H1 (cell line): Measurements from ENCODE around the gene RRAD.

ENCODE experiments used
- EGR1 ChIP-seq: IDR thresholded peaks from 2 replicates; pipeline ENCODE4 v1.6.1; 2011; ENCODE audit warnings: low read depth, low read length, borderline replicate concordance
- EP300 ChIP-seq, 2 experiments: IDR thresholded peaks; 1 replicate in 1 of 2; 2 replicates in 1 of 2; pipeline ENCODE4 v1.6.1; 2011 to 2012; ENCODE audit warnings: low read depth in 2 of 2, low read length in 2 of 2, mild to moderate bottlenecking in 2 of 2, borderline replicate concordance in 1 of 2, inconsistent platforms in 1 of 2, moderate library complexity in 1 of 2
- POLR2A ChIP-seq, 2 experiments: IDR thresholded peaks; 1 replicate in 1 of 2; 2 replicates in 1 of 2; pipeline ENCODE4 v1.6.1; 2011; ENCODE audit warnings: low read depth in 2 of 2, low read length in 2 of 2, mild to moderate bottlenecking in 2 of 2; ENCODE audit errors: control extremely low read depth in 1 of 2

GRCh38 chr16:66942981-66943380 is 17.6 kb upstream of the RRAD start:
- no peak for TF ChIP-seq EGR1
- TF ChIP-seq EP300 (IDR thresholded peaks at IDR 0.05; ENCODE audit: borderline replicate concordance in 1 of 2, low read depth in 2 of 2, low read length in 2 of 2) = no peak
- TF ChIP-seq POLR2A (IDR thresholded peaks at IDR 0.05; ENCODE audit: control extremely low read depth in 1 of 2, low read depth in 2 of 2, low read length in 2 of 2) = no peak
